HEK293T (cell line): ENCODE measurements around the gene HBZ.
"Not testable (repeated sequence)": the region's sequence is repeated elsewhere in the genome, so short reads cannot be mapped to it uniquely, and the experiment has no call there.

Source experiments
- CTCF ChIA-PET: fragments of 350-600 bp; formaldehyde crosslinking; extraction: SDS; loops from one replicate; lab custom pipeline; 2021; ENCODE audit warnings: antibody characterized with exemption, inconsistent platforms; lab: Yijun Ruan, JAX
- POLR2A ChIA-PET: fragments of 350-600 bp; formaldehyde crosslinking; extraction: SDS; loops from one replicate; lab custom pipeline; 2020; ENCODE audit warnings: antibody characterized with exemption, inconsistent platforms; lab: Yijun Ruan, JAX
- DNase-seq: peaks from one replicate; pipeline ENCODE4 v3.0.0; 2012; ENCODE audit warnings: mixed read lengths; ENCODE audit errors: extremely low spot score
- ARNT ChIP-seq: fragments of 450-650 bp; IDR thresholded peaks from 2 replicates; pipeline ENCODE4 v1.6.1; 2017; ENCODE audit warnings: mild to moderate bottlenecking
- BHLHE40 ChIP-seq: fragments of 450-650 bp; IDR thresholded peaks from 2 replicates; pipeline ENCODE4 v1.6.1; 2016; ENCODE audit warnings: mild to moderate bottlenecking, moderate library complexity, borderline replicate concordance
- ELF4 ChIP-seq: fragments of 450-650 bp; IDR thresholded peaks from 2 replicates; pipeline ENCODE4 v1.6.1; 2017; ENCODE audit warnings: antibody characterized with exemption
- FOXA1 ChIP-seq: fragments of 450-650 bp; IDR thresholded peaks from 2 replicates; pipeline ENCODE4 v1.6.1; 2016; ENCODE audit warnings: mild to moderate bottlenecking
- FOXK2 ChIP-seq: fragments of 450-650 bp; IDR thresholded peaks from 2 replicates; pipeline ENCODE4 v1.6.1; 2016; ENCODE audit warnings: mild to moderate bottlenecking
- FOXM1 ChIP-seq: fragments of 450-650 bp; IDR thresholded peaks from 2 replicates; pipeline ENCODE4 v1.6.1; 2017; ENCODE audit warnings: mild to moderate bottlenecking, borderline replicate concordance
- HDGF ChIP-seq: fragments of 450-650 bp; IDR thresholded peaks from 2 replicates; pipeline ENCODE4 v1.6.1; 2017; ENCODE audit warnings: antibody characterized with exemption, borderline replicate concordance
- L3MBTL2 ChIP-seq: fragments of 450-650 bp; conservative IDR thresholded peaks from 2 replicates; pipeline ENCODE4 v1.6.1; 2016; ENCODE audit warnings: mild to moderate bottlenecking
- LEF1 ChIP-seq: fragments of 450-650 bp; IDR thresholded peaks from 2 replicates; pipeline ENCODE4 v1.6.1; 2017; ENCODE audit warnings: mild to moderate bottlenecking, borderline replicate concordance
- NFRKB ChIP-seq: fragments of 450-650 bp; IDR thresholded peaks from 2 replicates; pipeline ENCODE4 v1.6.1; 2016; ENCODE audit warnings: mild to moderate bottlenecking, moderate library complexity
- PKNOX1 ChIP-seq: fragments of 450-650 bp; IDR thresholded peaks from 2 replicates; pipeline ENCODE4 v1.6.1; 2016
- SP1 ChIP-seq: fragments of 450-650 bp; IDR thresholded peaks from 2 replicates; pipeline ENCODE4 v1.6.1; 2017
- SUZ12 ChIP-seq: fragments of 450-650 bp; IDR thresholded peaks from 2 replicates; pipeline ENCODE4 v1.6.1; 2016; ENCODE audit warnings: mild to moderate bottlenecking
- TARDBP ChIP-seq: fragments of 450-650 bp; IDR thresholded peaks from 2 replicates; pipeline ENCODE4 v1.6.1; 2016
- ZNF384 ChIP-seq: fragments of 450-650 bp; IDR thresholded peaks from 2 replicates; pipeline ENCODE4 v1.6.1; 2016

The HBZ gene

GRCh38 chr16:169014-169413, 16.6 kb downstream of the HBZ start:
- POLR2A ChIA-PET: no interaction called here
- TF ChIP-seq SUZ12: no peak
- TF ChIP-seq NFRKB: no peak
- no peak for TF ChIP-seq ELF4
- no peak for TF ChIP-seq LEF1
- no peak for TF ChIP-seq FOXK2
- TF ChIP-seq TARDBP: no peak
- no peak for TF ChIP-seq ZNF384
- no peak for TF ChIP-seq PKNOX1
- TF ChIP-seq SP1: no peak
- no peak for TF ChIP-seq L3MBTL2
- DNase-seq: no peak
- CTCF ChIA-PET: no interaction called here

GRCh38 chr16:170088-170507, 17.7 kb downstream of the HBZ start:
- POLR2A ChIA-PET: interaction anchor here (1.4 kb wide), 1 partner anchor 9 kb away, joined by 5 read pairs; no protein-coding TSS in a partner anchor
- CTCF ChIA-PET, DNase-seq: not testable (repeated sequence)

DNA sequence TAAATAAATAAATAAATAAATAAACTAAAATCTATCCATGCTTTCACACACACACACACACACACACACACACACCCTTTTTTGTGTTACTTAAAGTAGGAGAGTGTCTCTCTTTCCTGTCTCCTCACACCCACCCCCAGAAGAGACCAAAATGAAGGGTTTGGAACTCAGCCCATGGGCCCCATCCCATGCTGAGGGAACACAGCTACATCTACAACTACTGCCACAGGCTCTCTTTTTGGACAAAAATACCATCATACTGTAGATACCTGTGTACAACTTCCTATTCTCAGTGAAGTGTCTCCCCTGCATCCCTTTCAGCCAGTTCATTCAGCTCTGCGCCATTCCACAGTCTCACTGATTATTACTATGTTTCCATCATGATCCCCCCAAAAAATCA, 18.3 kb downstream of the HBZ start:
- TF ChIP-seq ZNF384 (no peak), HDGF (no peak), SP1 (no peak), BHLHE40 (no peak), LEF1 (no peak), FOXA1 (no peak), FOXM1 (no peak), L3MBTL2 (no peak)
- ChIA-PET CTCF (interaction anchor here (0.6 to 0.7 kb wide), 2 partner anchors 63 to 91 kb away, joined by 3 to 5 read pairs; no protein-coding TSS in a partner anchor), POLR2A (interaction anchor here (1.2 to 1.4 kb wide), 2 partner anchors 9 to 12 kb away, joined by 3 to 5 read pairs; no protein-coding TSS in a partner anchor)
- no peak for DNase-seq

- CTCF ChIA-PET, POLR2A ChIA-PET, DNase-seq: not testable (repeated sequence)
Observed at GRCh38 chr16:172374-172941, 20.0 kb downstream of the HBZ start, which contains the start of gene HBA2. Gene HBA2, plus strand, starts transcription at chr16:172876. Its CDS starts 37 bp downstream, at chr16:172913.

GRCh38 chr16:173211-173854, 20.9 kb downstream of the HBZ start:
- POLR2A ChIA-PET, CTCF ChIA-PET, DNase-seq: not testable (repeated sequence)

DNA sequence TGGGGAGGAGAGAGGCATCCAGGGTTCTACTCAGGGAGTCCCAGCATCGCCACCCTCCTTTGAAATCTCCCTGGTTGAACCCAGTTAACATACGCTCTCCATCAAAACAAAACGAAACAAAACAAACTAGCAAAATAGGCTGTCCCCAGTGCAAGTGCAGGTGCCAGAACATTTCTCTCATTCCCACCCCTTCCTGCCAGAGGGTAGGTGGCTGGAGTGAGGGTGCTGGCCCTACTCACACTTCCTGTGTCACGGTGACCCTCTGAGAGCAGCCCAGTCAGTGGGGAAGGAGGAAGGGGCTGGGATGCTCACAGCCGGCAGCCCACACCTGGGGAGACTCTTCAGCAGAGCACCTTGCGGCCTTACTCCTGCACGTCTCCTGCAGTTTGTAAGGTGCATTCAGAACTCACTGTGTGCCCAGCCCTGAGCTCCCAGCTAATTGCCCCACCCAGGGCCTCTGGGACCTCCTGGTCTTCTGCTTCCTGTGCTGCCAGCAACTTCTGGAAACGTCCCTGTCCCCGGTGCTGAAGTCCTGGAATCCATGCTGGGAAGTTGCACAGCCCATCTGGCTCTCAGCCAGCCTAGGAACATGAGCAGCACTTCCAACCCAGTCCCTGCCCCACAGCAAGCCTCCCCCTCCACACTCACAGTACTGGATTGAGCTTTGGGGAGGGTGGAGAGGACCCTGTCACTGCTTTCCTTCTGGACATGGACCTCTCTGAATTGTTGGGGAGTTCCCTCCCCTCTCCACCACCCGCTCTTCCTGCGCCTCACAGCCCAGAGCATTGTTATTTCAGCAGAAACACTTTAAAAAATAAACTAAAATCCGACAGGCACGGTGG, 21.7 kb downstream of the HBZ start:
- CTCF ChIA-PET, POLR2A ChIA-PET: not testable (repeated sequence)

DNA sequence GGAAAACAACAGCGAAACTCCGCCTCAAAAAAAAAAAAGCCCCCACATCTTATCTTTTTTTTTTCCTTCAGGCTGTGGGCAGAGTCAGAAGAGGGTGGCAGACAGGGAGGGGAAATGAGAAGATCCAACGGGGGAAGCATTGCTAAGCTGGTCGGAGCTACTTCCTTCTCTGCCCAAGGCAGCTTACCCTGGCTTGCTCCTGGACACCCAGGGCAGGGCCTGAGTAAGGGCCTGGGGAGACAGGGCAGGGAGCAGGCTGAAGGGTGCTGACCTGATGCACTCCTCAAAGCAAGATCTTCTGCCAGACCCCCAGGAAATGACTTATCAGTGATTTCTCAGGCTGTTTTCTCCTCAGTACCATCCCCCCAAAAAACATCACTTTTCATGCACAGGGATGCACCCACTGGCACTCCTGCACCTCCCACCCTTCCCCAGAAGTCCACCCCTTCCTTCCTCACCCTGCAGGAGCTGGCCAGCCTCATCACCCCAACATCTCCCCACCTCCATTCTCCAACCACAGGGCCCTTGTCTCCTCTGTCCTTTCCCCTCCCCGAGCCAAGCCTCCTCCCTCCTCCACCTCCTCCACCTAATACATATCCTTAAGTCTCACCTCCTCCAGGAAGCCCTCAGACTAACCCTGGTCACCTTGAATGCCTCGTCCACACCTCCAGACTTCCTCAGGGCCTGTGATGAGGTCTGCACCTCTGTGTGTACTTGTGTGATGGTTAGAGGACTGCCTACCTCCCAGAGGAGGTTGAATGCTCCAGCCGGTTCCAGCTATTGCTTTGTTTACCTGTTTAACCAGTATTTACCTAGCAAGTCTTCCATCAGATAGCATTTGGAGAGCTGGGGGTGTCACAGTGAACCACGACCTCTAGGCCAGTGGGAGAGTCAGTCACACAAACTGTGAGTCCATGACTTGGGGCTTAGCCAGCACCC, 22.8 kb downstream of the HBZ start:
- no peak for TF ChIP-seq ARNT
- ChIA-PET POLR2A (no interaction called here), CTCF (no interaction called here)
- no peak for DNase-seq

More for the DNA sequence above, 21.7 kb downstream of the HBZ start:
- not testable (repeated sequence) for DNase-seq

DNA sequence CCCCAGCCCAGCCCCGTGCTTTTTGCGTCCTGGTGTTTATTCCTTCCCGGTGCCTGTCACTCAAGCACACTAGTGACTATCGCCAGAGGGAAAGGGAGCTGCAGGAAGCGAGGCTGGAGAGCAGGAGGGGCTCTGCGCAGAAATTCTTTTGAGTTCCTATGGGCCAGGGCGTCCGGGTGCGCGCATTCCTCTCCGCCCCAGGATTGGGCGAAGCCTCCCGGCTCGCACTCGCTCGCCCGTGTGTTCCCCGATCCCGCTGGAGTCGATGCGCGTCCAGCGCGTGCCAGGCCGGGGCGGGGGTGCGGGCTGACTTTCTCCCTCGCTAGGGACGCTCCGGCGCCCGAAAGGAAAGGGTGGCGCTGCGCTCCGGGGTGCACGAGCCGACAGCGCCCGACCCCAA, 23.6 kb downstream of the HBZ start:
- DNase-seq, CTCF ChIA-PET, POLR2A ChIA-PET: not testable (repeated sequence)

DNA sequence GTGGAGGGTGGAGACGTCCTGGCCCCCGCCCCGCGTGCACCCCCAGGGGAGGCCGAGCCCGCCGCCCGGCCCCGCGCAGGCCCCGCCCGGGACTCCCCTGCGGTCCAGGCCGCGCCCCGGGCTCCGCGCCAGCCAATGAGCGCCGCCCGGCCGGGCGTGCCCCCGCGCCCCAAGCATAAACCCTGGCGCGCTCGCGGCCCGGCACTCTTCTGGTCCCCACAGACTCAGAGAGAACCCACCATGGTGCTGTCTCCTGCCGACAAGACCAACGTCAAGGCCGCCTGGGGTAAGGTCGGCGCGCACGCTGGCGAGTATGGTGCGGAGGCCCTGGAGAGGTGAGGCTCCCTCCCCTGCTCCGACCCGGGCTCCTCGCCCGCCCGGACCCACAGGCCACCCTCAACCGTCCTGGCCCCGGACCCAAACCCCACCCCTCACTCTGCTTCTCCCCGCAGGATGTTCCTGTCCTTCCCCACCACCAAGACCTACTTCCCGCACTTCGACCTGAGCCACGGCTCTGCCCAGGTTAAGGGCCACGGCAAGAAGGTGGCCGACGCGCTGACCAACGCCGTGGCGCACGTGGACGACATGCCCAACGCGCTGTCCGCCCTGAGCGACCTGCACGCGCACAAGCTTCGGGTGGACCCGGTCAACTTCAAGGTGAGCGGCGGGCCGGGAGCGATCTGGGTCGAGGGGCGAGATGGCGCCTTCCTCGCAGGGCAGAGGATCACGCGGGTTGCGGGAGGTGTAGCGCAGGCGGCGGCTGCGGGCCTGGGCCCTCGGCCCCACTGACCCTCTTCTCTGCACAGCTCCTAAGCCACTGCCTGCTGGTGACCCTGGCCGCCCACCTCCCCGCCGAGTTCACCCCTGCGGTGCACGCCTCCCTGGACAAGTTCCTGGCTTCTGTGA, 24.3 kb downstream of the HBZ start, which contains the start of gene HBA1:
Gene HBA1 (plus strand): TSS at position 204 of the 906 bp plus-strand sequence. CDS start 37 bp downstream, at position 241.
- CTCF ChIA-PET: not testable (repeated sequence)

More for the DNA sequence above, 24.3 kb downstream of the HBZ start, which contains the start of gene HBA1:
- DNase-seq, POLR2A ChIA-PET: not testable (repeated sequence)
